OCI-LY1 (cell line): ENCODE measurements around the gene ZFP69.

ENCODE experiments used
- EZH2 ChIP-seq: fragments of 200-600 bp; sonication (generic), shearing (Covaris generic); IDR thresholded peaks from 2 replicates; pipeline ENCODE4 v1.8.0; 2017; ENCODE audit warnings: borderline replicate concordance, mixed run types, mild to moderate bottlenecking, antibody characterized with exemption, low read length, moderate library complexity, mixed read lengths
- TF ChIP-seq, protein P1 (sequence below): fragments of 200-600 bp; sonication (generic), shearing (Covaris generic); IDR thresholded peaks from 2 replicates; pipeline ENCODE4 v1.5.1; 2017; ENCODE audit warnings: mild to moderate bottlenecking, antibody characterized with exemption, low read length, moderate library complexity, mixed read lengths

DNA sequence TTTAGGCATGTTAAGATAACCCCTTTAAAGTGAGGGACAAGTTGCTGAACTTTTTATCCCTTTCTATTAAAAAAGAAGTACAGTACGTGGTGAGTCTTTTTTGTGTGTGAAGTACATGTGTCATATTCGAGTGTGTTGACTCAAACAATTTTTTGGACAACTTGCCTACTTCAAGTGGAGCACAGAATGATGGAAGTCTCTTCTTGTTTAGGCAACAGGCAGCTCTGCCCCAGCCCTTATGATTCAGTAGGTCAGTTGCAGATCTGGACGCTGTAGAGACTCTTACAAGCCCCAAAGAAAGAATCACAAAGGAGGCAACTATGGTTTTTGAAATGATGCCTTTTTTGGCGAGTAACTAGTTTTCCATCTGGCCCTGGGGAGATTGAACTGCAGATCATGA is 41.2 kb upstream of the ZFP69 start:
- TF ChIP-seq, protein P1, sequence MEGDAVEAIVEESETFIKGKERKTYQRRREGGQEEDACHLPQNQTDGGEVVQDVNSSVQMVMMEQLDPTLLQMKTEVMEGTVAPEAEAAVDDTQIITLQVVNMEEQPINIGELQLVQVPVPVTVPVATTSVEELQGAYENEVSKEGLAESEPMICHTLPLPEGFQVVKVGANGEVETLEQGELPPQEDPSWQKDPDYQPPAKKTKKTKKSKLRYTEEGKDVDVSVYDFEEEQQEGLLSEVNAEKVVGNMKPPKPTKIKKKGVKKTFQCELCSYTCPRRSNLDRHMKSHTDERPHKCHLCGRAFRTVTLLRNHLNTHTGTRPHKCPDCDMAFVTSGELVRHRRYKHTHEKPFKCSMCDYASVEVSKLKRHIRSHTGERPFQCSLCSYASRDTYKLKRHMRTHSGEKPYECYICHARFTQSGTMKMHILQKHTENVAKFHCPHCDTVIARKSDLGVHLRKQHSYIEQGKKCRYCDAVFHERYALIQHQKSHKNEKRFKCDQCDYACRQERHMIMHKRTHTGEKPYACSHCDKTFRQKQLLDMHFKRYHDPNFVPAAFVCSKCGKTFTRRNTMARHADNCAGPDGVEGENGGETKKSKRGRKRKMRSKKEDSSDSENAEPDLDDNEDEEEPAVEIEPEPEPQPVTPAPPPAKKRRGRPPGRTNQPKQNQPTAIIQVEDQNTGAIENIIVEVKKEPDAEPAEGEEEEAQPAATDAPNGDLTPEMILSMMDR, result no peak
- TF ChIP-seq EZH2, result no peak
